Gastrocnemius medialis (tissue), 4 donors: Measurements from ENCODE around the gene GSK3B. TPM values are rescaled to one million over a fixed set of nuclear protein-coding genes. Genes with fewer than 3 reads are reported as not detected.

Source experiments
- ATAC-seq, 2 donors: fragments of 150-250 bp; one replicate each; pipeline ENCODE4 v1.9.1; 2016
- DNase-seq, 2 donors: peaks; one replicate each; pipeline ENCODE4 v3.0.0-alpha.2; 2019
- H3K27ac ChIP-seq, 4 donors: fragments of 200-600 bp; sonication (generic); 1 replicate in 1 of 4; 2 replicates in 3 of 4; pipeline ENCODE4 v1.5.1; 2016 to 2018; ENCODE audit warnings: mild to moderate bottlenecking in 2 of 4, moderate library complexity in 1 of 4
- H3K27me3 ChIP-seq, 3 donors: fragments of 200-600 bp; sonication (generic) in 2 of 3; 1 replicate in 1 of 3; 2 replicates in 2 of 3; pipeline versions ENCODE4 v1.5.1 to v1.6.0; 2016 to 2019; ENCODE audit warnings: mild to moderate bottlenecking in 1 of 3, moderate library complexity in 1 of 3
- H3K36me3 ChIP-seq, 2 donors: fragments of 200-600 bp; sonication (generic) in 1 of 2; one replicate each; pipeline ENCODE4 v1.5.1; 2017 to 2018
- H3K4me1 ChIP-seq, 2 donors: fragments of 200-600 bp; sonication (generic) in 1 of 2; one replicate each; pipeline ENCODE4 v1.5.1; 2016 to 2017; ENCODE audit warnings: mild to moderate bottlenecking in 2 of 2
- H3K4me3 ChIP-seq, 4 donors: fragments of 200-600 bp; sonication (generic) in 3 of 4; 1 replicate in 1 of 4; 2 replicates in 3 of 4; pipeline ENCODE4 v1.5.1; 2016 to 2019; ENCODE audit warnings: mild to moderate bottlenecking in 2 of 4
- H3K9me3 ChIP-seq, 3 donors: fragments of 200-600 bp; sonication (generic) in 2 of 3; 1 replicate in 1 of 3; 2 replicates in 2 of 3; pipeline ENCODE4 v1.5.1; 2016 to 2019
- POLR2A ChIP-seq, 2 donors: fragments of 450-650 bp; IDR thresholded peaks; one replicate each; pipeline ENCODE4 v1.6.1; 2017; ENCODE audit warnings: antibody characterized with exemption in 2 of 2, mild to moderate bottlenecking in 2 of 2, moderate library complexity in 2 of 2
- in situ Hi-C, 4 donors: fragments of 200-750 bp; cut with MboI; loops; one replicate each; pipeline versions ENCODE4 v1.15.0 to v1.8.0; 2017; ENCODE audit warnings: low sequenced_read_pairs in 4 of 4
- intact Hi-C: fragments of 100-400 bp; cut with DNase I; formaldehyde crosslinking; loops from one replicate; pipeline ENCODE4 v1.15.1; 2023; ENCODE audit warnings: low total_unique reads
- total RNA-seq, 4 donors: library from RNA; depleted of rRNA; stranded (reverse); fragments of >200 nt; gene quantifications; one replicate each; pipeline versions ENCODE4 v1.1.0 to v1.2.3, GENCODE V29; 2016
- TF ChIP-seq, protein P1 (sequence below), 5 experiments: fragments of 450-650 bp in 3 of 5; fragments of 200-600 bp in 2 of 5; sonication (generic) in 2 of 5; IDR thresholded peaks in 4 of 5; conservative IDR thresholded peaks in 1 of 5; 1 replicate in 4 of 5; 2 replicates in 1 of 5; pipeline ENCODE4 v1.5.1; 2016 to 2019; ENCODE audit warnings: antibody characterized with exemption in 5 of 5, mild to moderate bottlenecking in 3 of 5, moderate library complexity in 3 of 5

Gene GSK3B
- total RNA-seq, 4 donors from 2014 or later = 30.7 to 47.4 (median 35.4) TPM

DNA sequence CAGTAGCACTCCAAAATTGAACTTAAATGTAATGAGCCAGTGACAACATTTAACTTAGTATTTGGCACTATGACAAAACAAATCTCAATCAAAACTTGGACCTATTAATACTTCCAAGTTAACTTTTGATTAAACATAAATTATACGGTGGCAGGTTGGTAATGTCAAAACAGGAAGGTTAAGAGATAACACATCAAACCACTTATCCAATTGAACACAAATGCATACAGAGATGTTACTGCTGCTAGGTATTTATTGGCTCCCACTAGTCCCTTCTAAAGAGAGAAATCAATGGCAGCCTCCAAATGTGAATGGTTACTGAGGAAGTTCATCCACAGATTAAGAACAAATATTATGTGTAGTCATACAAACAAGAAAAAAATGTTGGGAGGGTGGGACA lies 1.8 kb downstream of the GSK3B start:
- ATAC-seq = no peak
- Histone ChIP-seq H3K4me1 (peaks cover 35 to 53% of the 10 kb centered on the region in 2 donors), H3K27ac (peak overlapping the region; percentile 90 to 99 (median 96))

DNA sequence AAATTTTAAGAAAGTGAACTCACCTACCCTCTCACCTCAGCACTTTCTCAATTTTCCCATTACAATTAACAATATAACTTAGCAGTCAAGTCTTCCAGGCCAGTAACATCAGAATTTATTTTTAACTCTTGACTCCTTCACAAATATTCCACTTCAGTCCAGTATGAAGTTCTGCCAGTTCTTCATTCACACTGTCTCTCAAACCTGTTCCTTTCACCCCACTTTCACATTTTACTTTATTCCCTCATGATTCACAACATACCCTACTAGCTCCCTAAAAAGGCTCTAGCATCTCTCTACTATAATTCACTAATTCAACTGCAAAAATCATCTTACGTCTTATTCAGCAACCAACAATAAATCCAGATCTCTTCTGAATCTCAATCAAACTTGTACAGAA lies 3.8 kb downstream of the GSK3B start:
- in situ Hi-C loops (loop anchor here in 2 of 4 donors (10.0 to 25.0 kb wide), 4 partner anchors 114 to 628 kb away; partner anchors contain the start of genes COX17 (in 1 of the 2), POGLUT1 (in 1 of the 2) and TMEM39A (in 1 of the 2)), intact Hi-C loops (loop anchor here (10.0 kb wide), 2 partner anchors 386 to 626 kb away; partner anchors contain the start of genes CFAP91, POGLUT1 and TMEM39A)
- peak overlapping the region; percentile 79 to 91 (median 87) for H3K4me3 ChIP-seq
- ATAC-seq (no peak), DNase-seq (no peak)
- H3K36me3 ChIP-seq = no peaks in the 10 kb centered on the region
- H3K9me3 ChIP-seq = no peaks in the 10 kb centered on the region
- H3K27ac ChIP-seq = peak overlapping the region in 3 of 4 donors; percentile 10 to 98 (median 35)
- H3K27me3 ChIP-seq = no peaks in the 10 kb centered on the region
- no peak for TF ChIP-seq POLR2A (IDR thresholded peaks at IDR 0.05)
- TF ChIP-seq, protein P1, sequence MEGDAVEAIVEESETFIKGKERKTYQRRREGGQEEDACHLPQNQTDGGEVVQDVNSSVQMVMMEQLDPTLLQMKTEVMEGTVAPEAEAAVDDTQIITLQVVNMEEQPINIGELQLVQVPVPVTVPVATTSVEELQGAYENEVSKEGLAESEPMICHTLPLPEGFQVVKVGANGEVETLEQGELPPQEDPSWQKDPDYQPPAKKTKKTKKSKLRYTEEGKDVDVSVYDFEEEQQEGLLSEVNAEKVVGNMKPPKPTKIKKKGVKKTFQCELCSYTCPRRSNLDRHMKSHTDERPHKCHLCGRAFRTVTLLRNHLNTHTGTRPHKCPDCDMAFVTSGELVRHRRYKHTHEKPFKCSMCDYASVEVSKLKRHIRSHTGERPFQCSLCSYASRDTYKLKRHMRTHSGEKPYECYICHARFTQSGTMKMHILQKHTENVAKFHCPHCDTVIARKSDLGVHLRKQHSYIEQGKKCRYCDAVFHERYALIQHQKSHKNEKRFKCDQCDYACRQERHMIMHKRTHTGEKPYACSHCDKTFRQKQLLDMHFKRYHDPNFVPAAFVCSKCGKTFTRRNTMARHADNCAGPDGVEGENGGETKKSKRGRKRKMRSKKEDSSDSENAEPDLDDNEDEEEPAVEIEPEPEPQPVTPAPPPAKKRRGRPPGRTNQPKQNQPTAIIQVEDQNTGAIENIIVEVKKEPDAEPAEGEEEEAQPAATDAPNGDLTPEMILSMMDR (IDR thresholded peaks at IDR 0.05 in 4 of 5, conservative IDR thresholded peaks at IDR 0.05 in 1 of 5) = no peak
- H3K4me1 ChIP-seq = peaks cover 35 to 38% of the 10 kb centered on the region in 2 donors

More for the DNA sequence above, 1.8 kb downstream of the GSK3B start:
- H3K36me3 ChIP-seq = no peaks in the 10 kb centered on the region
- TF ChIP-seq, protein P1 (IDR thresholded peaks at IDR 0.05 in 4 of 5, conservative IDR thresholded peaks at IDR 0.05 in 1 of 5) = no peak
- intact Hi-C loops = loop anchor here (10.0 kb wide), 2 partner anchors 388 to 628 kb away; partner anchors contain the start of genes CFAP91, POGLUT1 and TMEM39A
- DNase-seq = no peak
- peak overlapping the region; percentile 79 to 91 (median 87) for H3K4me3 ChIP-seq
- in situ Hi-C loops = loop anchor here in 2 of 4 donors (10.0 to 25.0 kb wide), 4 partner anchors 112 to 630 kb away; partner anchors contain the start of genes COX17 (in 1 of the 2), POGLUT1 (in 1 of the 2) and TMEM39A (in 1 of the 2)
- no peaks in the 10 kb centered on the region for H3K27me3 ChIP-seq
- H3K9me3 ChIP-seq = no peaks in the 10 kb centered on the region

DNA sequence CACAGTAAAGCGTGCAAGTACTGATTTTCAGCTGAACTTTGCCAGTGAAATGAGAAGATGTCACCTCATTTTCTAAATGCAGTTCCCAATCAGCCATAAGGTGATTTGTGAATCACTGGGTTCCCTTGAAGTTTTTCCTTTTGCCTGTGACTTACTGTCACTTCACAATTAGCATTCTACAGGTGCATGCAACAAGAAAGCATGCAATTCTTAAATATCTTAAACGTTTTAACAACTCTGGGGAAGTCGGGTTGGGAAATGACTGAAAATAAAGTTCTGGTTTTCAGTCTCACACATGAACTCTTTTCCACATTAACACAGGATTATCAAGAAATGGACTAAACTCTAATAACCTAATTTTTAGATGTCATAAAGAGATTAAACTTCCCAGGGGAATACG lies 5.2 kb downstream of the GSK3B start:
- Histone ChIP-seq H3K27ac (no peak overlapping the region), H3K4me3 (peak overlapping the region in 2 of 4 donors; percentile 2 to 79), H3K36me3 (no peaks in the 10 kb centered on the region), H3K4me1 (peaks cover 38 to 42% of the 10 kb centered on the region in 2 donors), H3K9me3 (no peaks in the 10 kb centered on the region), H3K27me3 (no peaks in the 10 kb centered on the region)
- in situ Hi-C loops (loop anchor here in 1 of 4 donors (25.0 kb wide), 3 partner anchors 202 to 627 kb away; partner anchors contain the start of genes COX17, POGLUT1 and TMEM39A), intact Hi-C loops (loop anchor here (1.0 kb wide), 1 partner anchor 126 kb away; no protein-coding TSS in a partner anchor)
- ATAC-seq = no peak
- no peak for DNase-seq
- TF ChIP-seq, protein P1 (IDR thresholded peaks at IDR 0.05 in 4 of 5, conservative IDR thresholded peaks at IDR 0.05 in 1 of 5) = no peak
- TF ChIP-seq POLR2A (IDR thresholded peaks at IDR 0.05) = no peak

DNA sequence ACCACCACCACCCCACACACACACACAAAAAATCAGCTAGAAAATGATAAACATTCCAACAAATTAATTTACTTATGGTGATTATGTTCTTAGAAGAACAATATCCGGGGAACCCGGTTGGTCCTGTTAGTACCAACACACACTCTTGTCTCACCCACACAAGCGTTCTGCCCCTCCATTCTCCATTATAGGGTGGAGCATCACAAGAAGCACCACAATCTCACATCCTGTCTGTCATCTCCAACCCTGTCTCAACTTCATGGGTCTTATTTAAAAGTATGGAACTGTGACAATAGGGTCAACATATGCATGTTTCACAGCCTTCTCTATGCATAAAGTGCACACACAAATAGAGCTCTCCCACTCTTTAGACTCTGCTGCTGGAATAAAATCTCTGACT lies 5.6 kb downstream of the GSK3B start:
- Histone ChIP-seq H3K27me3 (no peaks in the 10 kb centered on the region), H3K27ac (no peak overlapping the region), H3K36me3 (no peaks in the 10 kb centered on the region), H3K9me3 (no peaks in the 10 kb centered on the region), H3K4me1 (peaks cover 42 to 47% of the 10 kb centered on the region in 2 donors), H3K4me3 (no peak overlapping the region)
- DNase-seq (no peak), ATAC-seq (no peak)
- intact Hi-C loops = loop anchor here (1.0 kb wide), 1 partner anchor 127 kb away; no protein-coding TSS in a partner anchor
- no peak for TF ChIP-seq POLR2A (IDR thresholded peaks at IDR 0.05)
- TF ChIP-seq, protein P1 (IDR thresholded peaks at IDR 0.05 in 4 of 5, conservative IDR thresholded peaks at IDR 0.05 in 1 of 5) = no peak
- in situ Hi-C loops = loop anchor here in 1 of 4 donors (25.0 kb wide), 3 partner anchors 201 to 626 kb away; partner anchors contain the start of genes COX17, POGLUT1 and TMEM39A
